Fibroblast of skin of scalp (primary cell): Measurements from ENCODE around the gene FAR1. TPM values are rescaled to one million over a fixed set of nuclear protein-coding genes. Genes with fewer than 3 reads are reported as not detected.
"Not testable (repeated sequence)": the region's sequence is repeated elsewhere in the genome, so short reads cannot be mapped to it uniquely, and the experiment has no call there.

Source experiments
- DNase-seq: peaks from one replicate; pipeline ENCODE4 v3.0.0-alpha.2; 2013
- polyA plus RNA-seq, 2 experiments: library from polyadenylated mRNA; unstranded; fragments of 120-200 nt; gene quantifications; one replicate each; pipeline ENCODE4 v1.2.1, GENCODE V29; 2013; ENCODE audit not compliant: insufficient read length in 2 of 2

Gene FAR1
- 52.6 TPM for polyA plus RNA-seq (2013, experiment 1 of 2; ENCODE audit: insufficient read length)
- polyA plus RNA-seq (2013, experiment 2 of 2; ENCODE audit: insufficient read length), result 63.9 TPM

DNA sequence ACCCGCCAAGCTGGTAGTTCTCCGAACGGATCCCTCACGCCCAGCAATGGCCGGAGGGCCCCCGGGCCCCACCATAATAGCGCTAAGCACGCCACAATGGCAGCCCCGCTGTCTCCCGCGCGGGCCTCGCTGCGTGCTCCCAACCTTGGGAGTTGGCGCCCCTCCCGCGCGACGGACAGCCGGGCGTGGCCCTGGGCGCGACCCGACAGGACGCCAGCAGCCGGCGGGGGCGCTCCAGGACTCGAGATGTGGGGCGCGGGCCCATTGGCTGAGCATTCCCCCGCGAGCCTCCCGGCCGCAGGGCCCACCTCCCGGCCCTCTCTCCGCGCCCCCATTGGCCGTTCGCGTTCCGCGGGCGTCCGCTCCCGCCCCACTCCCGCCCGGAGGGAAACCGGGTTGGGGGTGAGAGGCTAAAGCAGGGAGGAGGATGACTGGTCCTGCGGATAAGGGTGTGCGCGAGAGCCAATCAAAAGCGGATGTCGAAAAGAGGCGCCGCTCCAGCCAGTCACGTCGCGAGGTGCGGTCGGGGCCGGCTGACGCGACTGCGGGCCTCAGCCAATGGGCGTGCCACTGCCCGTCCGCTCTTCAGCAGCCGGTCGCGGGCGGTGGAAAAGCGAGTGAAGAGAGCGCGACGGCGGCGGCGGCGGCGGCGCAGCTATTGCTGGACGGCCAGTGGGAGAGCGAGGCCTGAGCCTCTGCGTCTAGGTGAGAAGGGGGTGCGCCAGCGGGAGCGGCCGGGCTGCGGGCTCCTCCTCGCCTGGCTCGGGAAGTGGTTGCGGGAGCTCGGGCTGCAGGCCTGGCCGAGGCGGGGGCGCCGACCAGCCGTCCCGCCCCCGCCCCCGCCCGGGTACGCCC, at the start of gene FAR1:
Gene FAR1, plus strand, starts transcription at position 567 of the 855 bp plus-strand sequence. CDS start 26,098 bp downstream, outside the sequence.
- DNase-seq, result peak; percentile 99

DNA sequence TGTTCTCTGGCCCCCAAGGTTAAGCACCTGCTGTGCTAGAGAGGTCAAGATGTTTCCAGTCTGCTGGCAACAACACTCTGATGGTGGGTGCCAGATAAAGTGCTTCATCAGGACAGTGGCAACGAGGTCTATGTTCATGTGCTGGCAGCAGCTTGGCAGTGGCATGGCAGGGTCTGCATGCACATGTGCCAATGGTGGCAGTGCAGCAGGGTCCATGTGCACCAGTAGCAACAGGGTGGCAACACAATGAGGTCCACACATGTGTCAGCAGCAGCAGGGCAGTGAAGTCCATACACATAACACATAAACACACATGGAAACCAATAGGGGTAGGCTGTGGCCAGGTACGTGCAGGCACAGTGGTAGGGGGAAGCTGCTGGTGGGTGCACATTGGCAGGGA, 48.4 kb upstream of the FAR1 start:
- no peak for DNase-seq

DNA sequence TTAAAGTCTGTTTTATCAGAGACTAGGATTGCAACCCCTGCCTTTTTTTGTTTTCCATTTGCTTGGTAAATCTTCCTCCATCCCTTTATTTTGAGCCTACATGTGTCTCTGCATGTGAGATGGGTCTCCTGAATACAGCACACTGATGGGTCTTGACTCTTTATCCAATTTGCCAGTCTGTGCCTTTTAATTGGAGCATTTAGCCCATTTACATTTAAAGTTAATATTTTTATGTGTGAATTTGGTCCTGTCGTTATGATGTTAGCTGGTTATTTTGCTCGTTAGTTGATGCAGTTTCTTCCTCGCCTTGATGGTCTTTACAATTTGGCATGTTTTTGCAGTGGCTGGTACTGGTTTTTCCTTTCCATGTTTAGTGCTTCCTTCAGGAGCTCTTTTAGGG, 41.6 kb upstream of the FAR1 start:
- DNase-seq, result not testable (repeated sequence)

DNA sequence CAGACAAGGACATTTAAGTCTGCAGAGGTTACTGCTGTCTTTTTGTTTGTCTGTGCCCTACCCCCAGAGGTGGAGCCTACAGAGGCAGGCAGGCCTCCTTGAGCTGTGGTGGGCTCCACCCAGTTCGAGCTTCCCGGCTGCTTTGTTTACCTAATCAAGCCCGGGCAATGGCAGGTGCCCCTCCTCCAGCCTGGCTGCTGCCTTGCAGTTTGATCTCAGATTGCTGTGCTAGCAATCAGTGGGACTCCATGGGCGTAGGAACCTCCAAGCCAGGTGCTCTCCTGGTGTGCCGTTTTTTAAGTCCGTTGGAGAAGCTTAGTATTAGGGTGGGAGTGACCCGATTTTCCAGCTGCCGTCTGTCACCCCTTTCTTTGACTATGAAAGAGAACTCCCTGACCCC, 39.8 kb upstream of the FAR1 start:
- DNase-seq, result not testable (repeated sequence)

GRCh38 chr11:13629779-13630178, 38.7 kb upstream of the FAR1 start:
- no peak for DNase-seq

GRCh38 chr11:13635290-13635689, 33.2 kb upstream of the FAR1 start:
- DNase-seq, result no peak

GRCh38 chr11:13635804-13636203, 32.7 kb upstream of the FAR1 start:
- no peak for DNase-seq

DNA sequence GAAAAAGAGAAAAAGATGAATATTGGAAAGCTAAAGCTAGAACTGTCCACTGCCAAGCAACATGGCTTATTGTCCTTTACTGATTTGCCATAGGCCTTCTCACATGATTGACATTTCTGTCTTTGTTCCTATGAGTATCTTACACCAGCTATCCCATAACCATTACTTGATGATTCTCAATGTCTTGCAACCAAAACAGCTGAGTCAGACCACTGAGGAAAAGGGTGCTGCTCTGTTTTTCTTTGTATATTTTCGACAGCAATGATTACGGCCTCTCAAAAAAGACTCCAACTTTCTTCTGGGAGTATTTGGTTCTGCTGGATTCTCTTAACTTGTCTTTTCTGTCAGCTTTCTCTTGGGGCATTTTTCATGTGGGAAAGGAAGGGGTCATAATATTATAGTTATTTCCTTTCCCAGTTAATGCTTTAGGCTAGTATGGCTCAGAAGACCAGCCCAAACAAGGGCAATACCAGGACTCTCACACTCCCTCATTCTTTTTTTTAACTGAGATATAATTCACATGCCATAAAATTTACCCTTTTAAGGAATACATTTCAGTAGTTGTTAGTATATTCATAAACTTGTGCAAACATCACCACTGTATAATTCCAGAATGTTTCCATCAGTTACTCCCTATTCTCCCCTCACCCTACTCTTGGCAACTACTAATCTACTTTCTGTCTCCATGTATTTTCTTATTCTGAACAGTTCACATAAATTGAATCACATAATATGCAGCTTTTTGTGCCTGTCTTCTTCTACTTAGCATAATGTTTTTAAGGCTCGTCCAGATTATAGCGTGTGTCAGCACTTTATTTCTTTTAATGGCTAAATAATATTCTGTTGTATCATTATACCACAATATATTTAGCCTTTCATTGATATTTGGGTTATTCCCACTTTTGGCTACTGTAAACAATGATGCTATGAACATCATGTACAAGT, 31.1 kb upstream of the FAR1 start:
- no peak for DNase-seq

DNA sequence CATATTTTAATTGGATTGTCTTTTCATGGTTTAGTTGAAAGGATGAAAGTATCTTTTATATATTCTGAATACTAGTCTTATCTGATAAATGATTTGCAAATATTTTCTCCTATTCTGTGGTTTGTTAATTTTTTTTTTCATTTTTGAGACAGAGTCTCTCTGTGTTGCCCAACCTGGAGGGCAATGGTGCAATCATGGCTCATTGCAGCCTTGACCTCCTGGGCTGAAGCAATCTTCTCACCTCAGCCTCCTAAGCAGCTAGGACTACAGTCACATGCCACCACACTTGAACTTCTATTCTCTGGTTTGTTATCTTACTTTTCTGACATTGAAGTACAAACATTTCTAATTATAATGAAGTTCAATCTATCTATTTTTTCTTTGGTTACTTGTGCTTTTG, 30.0 kb upstream of the FAR1 start:
- no peak for DNase-seq

GRCh38 chr11:13644997-13645687, 23.3 kb upstream of the FAR1 start:
- DNase-seq, result no peak

GRCh38 chr11:13647391-13647790, 21.1 kb upstream of the FAR1 start:
- DNase-seq, result no peak

- DNase-seq, result no peak
Observed at GRCh38 chr11:13649619-13650018, 18.8 kb upstream of the FAR1 start.

GRCh38 chr11:13651515-13651914, 17.0 kb upstream of the FAR1 start:
- not testable (repeated sequence) for DNase-seq

- DNase-seq, result no peak
Observed at GRCh38 chr11:13661074-13661623, 7.3 kb upstream of the FAR1 start.

DNA sequence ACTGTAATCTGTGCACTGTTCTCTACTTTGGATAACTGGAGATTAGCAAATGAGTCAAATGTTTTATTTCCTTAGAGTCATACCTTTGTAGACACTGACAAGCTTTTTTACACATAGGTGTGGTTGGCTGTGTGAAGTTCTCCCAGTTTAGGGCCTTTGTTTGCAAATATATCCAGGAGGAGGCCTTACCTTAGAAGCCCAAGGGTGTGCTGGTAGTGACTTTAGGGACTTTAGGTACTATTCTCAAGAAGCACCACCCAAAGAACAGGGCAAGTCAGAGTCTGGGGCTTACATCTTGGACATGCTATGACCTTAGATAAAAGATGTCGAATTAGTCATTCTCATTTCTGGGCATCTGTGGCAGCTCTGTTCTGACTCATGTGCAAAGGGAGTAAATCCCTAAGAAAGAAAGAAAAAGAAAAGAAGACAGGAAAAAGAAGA, 4.8 kb upstream of the FAR1 start:
- DNase-seq, result no peak

- DNase-seq, result no peak
Observed at GRCh38 chr11:13664351-13664750, 4.1 kb upstream of the FAR1 start.

DNA sequence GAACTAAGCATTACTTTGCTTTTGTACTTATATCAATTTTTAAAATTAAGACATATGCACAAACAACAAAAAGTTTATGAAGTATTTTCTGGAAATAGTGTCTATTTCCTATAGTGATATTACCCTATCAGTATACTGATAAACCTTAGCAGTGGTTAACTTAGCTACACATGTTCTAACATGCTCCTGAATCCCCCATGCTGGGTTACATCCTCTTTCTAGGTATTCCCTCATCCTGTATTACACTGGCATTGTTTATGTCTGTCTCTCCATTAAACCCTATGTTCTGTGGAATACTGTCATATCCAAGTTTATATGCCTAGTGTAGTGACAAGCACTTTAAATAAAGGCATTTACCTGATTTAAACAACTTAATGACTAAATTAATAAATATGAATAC, 1.8 kb upstream of the FAR1 start:
- DNase-seq, result no peak

DNA sequence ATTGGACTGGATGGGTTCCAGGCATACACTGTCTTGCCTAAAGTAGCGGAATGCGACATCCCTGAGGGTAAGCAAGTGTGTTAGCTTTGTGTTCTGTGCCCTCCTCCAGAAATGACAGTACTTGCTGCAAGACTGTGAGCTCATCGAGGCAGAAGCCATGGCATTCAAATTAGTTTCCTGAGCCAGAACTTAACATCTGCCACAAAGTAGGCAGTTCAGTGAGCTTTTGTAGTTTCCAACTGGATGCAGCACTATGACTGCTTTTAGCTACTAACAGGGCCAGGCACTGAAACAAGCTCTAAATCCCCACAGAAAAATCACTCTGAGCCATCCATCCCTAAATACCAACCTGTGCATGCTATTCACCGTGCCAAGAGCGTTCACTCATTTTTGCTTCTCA, 1.2 kb upstream of the FAR1 start:
- peak; percentile 11 for DNase-seq

GRCh38 chr11:13667795-13668101, 720 bp upstream of the FAR1 start:
- DNase-seq, result no peak

- no peak for DNase-seq
Observed at GRCh38 chr11:13668957-13669521, 571 bp downstream of the FAR1 start.

GRCh38 chr11:13669544-13670488, 1.3 kb downstream of the FAR1 start:
- peak; percentile 24 for DNase-seq
